Body of pancreas (tissue), 4 donors: Measurements from ENCODE around the gene TEX14.

Experiments
- CTCF ChIP-seq, 7 experiments: fragments of 450-650 bp in 4 of 7; fragments of 200-600 bp in 3 of 7; sonication (generic) in 3 of 7; IDR thresholded peaks; one replicate each; pipeline ENCODE4 v1.5.1; 2016 to 2019; ENCODE audit warnings: antibody characterized with exemption in 7 of 7
- POLR2A ChIP-seq, 3 donors: fragments of 450-650 bp; IDR thresholded peaks; one replicate each; pipeline ENCODE4 v1.6.1; 2016; ENCODE audit warnings: antibody characterized with exemption in 3 of 3, mild to moderate bottlenecking in 2 of 3

DNA sequence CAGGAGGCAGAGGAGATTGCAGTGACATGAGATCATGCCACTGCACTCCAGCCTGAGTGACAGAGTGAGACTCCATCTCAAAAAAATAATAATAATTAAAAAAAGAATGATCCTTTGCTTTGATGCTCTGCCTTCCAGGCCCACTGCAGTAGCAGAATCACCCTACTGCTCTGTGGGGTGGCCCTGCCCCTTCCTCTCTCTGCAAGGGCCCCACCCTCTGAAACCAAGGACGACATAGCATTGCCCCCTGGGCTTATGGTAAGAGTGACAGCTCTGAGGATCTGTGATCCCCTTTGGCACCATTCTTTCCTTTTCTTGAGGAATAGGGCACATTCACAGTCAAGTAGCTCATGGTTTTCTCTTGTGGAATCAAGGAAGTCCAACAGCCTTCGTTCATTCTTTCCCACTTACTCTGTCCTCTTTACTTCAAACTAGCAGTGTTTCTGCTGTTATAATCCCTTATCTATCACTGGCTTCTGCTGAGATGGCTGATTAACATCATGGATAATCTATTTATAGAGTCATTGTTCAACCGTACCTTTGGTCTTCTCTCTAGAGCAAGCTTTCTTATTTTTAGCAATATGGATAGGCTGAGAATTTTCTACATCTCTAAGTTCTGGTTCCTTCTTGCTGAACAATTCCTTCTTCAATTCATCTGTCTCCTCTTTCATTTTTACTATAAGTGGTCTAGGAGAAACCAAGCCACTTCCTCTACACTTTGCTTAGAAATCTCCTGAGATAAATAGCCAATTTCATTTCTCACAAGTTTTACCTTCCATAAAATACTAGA lies 14.7 kb upstream of the TEX14 start:
- TF ChIP-seq CTCF (IDR thresholded peaks at IDR 0.05) (no peak), POLR2A (IDR thresholded peaks at IDR 0.05) (no peak)
